Dermis blood vessel endothelial cell (primary cell): Measurements from ENCODE around the gene MPV17L2. TPM values are rescaled to one million over a fixed set of nuclear protein-coding genes. Genes with fewer than 3 reads are reported as not detected.
A peak's percentile ranks its signal among the peaks of the same experiment; 100 is the strongest.

Source experiments
- DNase-seq: peaks from one replicate; pipeline ENCODE4 v3.0.0; 2010
- total RNA-seq: library from RNA; depleted of rRNA; stranded (reverse); fragments of >200 nt; gene quantifications from 2 replicates; pipeline ENCODE4 v1.2.3, GENCODE V29; 2014

MPV17L2 gene
- total RNA-seq, 1 donor from 2014 or later = 15.3 TPM

DNA sequence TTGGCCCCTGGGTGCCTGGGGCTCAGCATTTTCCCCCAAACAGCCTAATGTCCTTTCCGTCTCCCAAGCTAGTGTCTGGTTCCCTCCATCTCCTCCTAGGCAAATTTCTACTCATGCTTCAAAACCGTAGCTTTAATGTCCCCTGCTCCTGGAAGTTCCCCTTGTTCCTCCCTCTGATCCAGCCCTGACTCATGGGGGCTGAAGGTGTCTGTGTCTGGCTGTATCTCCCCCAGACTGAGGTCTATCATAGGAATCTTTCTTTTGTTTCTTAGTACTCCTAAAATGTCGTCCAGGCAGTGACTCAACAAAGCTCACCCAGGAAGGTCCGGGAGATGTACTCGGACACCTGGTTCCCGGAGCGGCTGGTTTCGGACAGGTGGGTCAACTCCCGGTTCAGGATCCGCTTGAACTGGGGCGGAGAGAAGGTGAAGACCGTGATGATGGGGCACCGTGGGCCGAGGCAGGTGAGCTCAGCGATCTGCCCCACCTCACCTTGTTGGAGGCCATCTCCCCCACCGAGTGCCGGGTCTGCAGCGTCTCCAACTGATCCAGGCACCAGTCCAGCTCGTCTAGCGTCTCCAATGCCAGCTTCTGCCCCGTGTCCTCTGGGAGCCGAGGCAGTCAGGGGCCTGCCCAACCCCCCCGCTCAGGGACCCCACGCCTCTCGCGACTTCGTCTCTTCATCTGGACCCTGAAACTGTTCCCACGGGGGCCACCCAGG lies 27.1 kb downstream of the MPV17L2 start:
- no peak for DNase-seq

DNA sequence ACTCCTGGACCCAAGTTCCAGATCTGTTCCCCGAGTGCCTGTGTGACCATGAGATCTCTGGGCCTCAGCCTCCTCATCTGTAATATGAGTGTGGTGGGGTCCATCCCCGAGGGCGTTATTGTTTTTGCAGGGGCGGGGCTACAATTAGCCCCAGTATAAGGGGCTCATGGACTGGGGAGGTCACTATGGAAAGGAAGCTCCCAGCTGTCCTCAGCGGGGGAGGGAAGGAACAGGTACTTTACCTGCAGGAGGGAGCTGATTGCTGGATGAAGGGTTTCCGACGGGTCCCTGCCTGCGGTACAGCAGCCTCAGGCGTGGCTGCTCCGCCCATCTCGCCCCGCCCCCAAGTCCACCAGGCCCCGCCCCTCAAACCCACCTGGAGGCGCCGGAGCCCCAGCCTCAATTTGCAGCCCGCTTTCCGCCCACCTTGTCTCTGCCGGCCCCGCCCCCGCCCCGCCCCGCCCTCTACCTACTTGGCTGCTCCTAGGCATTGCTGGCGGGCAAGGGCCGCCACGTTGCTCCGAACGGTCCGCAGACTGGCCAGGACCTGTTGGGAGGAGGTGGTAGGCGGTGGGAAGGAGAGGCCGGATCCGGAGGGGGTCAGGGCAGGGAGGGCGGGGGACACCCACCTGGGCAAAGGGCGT lies 27.7 kb downstream of the MPV17L2 start:
- DNase-seq = no peak

DNA sequence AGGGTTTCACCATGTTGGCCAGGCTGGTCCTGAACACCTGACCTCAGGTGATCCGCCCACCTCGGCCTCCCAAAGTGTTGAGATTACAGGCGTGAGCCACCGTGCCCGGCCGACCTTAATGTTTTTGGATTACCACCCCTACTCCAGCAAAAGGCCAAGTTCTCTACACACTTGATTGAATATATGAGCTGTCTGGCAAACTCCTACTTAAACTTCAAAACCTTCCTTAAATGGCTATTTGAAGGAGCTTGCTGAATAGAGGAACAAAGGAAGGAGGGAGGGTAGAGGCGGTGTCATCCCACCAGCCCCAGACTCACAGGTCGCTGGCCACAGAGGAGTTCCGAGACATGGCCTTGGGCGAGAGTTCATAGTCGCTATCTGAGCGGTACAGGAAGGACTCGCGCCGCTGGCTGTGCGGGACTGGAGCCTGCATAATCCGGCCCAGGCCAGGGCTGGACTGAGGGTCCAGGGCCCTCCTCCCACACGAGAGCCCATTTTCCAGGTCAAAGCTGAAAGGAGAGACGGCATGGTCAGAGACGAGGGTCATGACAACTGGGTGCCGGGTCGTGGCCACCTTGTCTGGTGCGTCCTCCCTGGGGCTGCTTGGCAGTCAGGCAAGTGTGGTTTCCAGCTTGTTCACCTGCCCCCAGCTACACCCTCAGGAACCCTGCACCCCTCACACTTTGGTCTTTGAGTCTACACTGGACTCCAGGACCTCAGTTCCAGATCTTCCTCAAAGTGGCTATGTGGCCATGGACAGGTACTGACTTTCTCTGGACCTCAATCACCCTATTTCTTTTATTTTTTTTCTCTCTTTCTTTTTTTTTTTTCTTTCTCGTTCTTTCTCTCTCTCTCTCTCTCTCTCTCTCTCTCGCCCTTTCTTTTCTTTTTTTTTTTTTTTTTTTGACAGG lies 29.1 kb downstream of the MPV17L2 start:
- no peak for DNase-seq

DNA sequence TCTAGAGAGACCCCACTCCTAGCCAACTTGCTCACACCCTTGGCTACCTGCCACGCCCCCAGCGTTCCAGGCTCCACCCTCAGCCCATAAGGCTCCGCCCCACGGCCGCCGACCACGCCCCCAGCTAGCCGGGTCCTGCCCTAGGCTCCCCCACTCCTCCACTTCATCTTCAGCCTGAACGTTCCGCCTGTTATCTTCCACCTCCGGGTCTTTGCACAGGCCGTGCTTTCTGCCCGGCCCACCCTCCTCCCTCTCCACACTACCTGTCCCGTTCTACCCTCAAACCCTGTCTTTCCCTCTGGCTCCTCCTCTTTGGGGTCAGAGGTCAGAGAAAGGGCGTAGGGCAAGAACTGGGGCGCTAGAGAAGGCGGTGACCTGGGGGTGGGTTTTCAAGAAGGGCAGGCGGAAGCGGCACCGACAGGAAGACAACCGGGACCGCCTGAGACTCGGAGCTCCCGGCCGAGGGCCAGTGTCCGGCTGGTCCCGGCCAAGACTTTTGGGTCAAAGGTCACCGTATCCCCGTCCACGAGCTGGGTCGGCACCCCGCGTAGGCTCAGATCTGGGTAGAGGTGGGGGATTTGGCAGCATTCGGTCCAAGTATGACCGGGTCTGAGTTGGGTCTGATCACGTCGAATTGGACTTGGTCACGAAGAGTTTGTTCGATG lies 31.0 kb downstream of the MPV17L2 start:
- peak; percentile 33 for DNase-seq

DNA sequence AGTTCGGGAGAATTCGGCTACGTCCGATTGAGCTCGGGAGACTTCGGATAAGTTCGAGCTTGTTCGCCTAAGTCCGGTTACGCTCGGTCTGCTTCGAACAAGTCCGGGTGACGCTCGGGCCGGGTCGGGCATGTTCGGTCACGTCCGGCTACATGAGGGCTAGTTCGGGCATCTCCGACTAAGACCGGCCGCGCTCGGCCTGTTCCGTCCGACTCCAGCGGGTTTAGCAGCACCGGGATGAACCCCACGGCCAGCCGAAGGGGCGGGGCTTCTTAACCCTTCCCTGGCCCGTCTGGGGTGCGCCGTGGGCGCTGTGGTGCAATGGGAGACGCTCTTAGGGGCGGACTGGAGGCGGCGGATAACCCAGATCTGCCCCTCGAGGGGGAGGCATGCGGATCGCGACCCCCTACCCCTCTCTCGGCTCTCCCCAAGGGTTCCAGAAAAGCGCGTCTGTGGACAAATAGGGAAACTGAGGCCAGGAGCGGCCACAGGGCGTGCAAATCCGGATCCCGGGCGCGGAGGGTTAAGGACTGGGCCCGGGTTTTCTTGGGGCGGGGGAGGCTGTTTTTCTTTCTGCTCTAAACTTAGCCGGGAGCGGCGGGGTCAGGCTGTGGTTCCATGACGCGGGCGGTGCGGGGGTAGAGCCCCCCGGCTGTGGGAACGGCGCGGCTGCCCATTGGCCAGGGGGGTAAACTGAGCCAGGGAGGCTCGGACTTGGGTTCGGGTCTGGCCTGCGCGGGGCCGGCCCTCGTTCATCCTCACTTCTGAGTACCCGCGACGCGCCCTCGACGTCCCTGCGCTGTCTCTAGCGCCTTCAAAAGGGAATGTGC lies 31.7 kb downstream of the MPV17L2 start:
- peak; percentile 100 for DNase-seq

DNA sequence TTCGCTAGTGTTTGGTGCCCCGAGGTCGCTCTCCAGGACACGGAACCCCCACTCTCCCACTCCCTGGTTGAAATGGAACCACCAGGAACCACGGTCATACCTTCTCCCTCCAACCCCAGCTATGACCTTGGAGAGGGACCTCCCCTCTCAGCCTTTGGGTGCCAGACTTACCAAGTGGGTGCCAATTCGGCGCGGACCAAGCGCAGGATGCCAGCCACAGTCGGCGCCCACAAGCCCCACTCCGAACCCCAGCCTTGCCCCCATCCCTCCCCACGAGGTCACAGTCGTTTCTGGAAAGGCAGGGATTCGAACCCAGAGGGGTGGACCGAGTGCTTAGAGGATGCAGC lies 32.3 kb downstream of the MPV17L2 start:
- DNase-seq = no peak

DNA sequence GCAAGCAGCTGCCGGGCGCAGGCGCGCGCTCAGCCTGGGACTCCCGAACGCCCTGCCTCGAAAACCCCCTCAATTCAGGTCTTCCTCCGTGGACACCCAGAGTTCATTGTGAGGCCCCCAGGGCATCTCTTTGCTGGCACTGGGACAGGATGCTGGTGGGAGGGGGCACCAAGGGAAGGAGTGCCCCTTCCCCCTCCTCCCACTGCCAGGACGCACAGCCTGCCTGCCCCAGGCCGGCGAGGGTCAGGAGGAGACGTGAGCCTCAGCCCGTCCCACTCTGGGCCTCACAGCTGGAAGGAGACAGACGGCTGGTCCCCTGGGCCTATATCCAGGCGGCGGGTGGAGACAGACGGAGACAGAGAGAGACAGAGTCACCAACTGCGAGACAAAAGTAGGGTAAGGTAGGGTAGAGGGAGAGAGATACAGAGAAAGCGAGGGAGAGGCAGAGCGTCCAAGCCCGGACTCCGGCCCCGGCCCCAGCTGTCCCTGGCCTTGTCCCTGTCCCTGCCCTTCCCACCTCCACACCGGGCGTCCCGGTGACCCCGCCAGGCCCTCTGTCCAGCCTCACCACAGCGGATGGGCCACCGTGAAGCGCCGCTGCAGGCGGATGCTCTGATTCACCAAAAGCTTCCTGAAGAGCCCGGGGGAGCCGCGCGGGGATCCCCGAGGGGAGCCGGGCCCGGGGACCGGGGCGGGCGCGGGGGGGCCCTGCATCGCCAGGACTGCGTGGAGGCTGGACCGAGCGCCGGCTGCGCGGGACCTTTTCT lies 32.9 kb downstream of the MPV17L2 start, which contains the start of gene PDE4C:
Gene PDE4C, minus strand, starts transcription at position 737 of the 767 bp plus-strand sequence. Its CDS starts 23 bp downstream, at position 714.
- DNase-seq = peak; percentile 39

DNA sequence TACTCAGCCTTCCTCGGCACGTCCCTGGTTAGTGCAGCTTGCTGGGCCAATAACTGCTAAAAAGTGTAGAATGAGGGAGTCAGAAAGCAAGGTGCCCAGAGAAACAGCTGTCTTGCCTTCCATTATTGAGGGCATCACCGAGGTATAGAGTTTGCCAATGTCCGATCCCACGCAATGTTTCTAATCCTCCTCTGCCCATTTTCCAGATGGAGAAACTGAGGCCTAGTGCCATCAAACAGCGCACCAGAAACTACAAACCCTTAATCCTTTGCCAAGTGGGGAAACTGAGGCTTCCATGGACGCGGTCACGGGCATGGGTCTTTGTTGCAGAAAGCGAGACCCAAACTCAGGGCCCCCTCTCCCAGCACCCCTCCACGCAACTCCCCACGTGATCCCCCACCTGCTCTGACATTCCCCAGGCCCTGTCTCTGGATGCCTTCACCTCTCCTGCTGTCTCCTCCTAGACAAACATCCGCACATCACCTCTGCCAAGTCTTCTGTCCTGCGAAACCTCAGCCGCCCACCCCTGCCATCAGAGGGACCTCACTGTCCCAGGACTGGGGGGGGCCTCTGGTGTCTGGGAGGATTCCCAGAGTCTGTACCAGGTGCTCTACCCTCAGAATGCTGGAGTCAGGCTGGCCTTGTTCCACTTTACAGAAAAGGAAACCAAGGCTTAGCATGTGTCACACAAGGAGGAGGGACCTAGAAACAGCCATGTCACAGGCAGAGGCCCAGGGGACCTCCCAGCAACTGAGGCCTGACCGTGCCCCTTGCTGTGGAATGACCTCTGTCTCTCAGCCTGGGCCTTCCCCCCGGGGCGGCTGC lies 34.1 kb downstream of the MPV17L2 start:
- no peak for DNase-seq

DNA sequence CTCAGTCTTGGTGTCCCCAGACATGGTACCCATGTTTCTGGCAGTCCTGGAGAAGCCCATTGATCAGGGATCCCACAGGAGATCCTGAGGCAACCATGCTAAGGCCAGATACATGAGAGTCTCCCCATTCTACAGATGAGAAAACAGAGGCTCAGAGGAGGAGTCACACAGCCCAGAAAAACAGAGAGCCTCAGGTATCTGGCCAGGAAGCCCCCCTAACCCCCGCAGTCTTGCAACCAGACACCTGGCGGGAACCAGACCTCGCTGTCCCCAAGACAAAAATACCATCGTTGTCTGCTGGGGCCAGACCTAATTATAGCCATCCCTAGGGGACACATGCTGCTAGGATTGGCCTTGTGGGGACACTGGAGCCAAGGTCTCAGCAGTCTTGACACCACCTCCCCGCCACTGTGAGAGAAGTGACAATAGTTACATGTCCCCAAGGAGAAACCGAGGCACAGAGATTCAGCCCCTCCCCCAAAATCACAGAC lies 34.8 kb downstream of the MPV17L2 start:
- no peak for DNase-seq

DNA sequence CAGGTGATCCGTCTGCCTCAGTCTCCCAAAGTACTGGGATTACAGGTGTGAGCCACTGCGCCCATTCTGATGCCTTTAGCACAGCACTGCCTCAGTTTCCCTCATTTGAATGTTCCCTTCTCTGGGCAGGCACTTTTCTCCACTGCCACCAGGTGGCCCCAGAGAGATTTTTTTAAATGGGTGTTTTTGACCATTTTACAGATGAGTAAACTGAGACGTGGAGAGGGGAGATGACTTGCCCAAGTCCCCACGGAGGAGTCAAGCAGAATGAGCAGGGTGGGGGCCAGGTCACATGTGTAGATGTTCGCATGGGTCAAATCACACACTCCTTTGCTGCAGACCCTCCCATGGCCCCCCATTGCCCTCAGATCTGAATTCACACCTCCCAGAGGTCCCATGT lies 36.5 kb downstream of the MPV17L2 start:
- DNase-seq = no peak

DNA sequence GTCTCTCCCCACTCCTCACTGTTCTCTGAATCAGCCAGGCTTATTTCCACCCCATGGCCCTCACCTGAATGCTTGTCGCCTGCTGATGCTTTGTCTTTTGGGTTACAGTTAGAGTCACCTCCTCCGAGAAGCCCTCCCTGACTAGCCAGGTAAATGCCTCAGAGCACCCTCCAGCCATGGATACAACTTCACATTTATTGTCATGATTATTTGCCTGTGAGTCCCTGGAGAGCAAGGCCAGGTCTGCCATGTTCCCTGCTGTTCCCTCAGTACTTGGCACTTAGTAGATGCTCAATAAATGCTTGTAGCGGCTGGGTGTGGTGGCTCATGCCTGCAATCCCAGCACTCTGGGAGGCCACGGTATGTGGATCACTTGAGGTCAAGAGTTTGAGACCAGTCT lies 36.9 kb downstream of the MPV17L2 start:
- no peak for DNase-seq

DNA sequence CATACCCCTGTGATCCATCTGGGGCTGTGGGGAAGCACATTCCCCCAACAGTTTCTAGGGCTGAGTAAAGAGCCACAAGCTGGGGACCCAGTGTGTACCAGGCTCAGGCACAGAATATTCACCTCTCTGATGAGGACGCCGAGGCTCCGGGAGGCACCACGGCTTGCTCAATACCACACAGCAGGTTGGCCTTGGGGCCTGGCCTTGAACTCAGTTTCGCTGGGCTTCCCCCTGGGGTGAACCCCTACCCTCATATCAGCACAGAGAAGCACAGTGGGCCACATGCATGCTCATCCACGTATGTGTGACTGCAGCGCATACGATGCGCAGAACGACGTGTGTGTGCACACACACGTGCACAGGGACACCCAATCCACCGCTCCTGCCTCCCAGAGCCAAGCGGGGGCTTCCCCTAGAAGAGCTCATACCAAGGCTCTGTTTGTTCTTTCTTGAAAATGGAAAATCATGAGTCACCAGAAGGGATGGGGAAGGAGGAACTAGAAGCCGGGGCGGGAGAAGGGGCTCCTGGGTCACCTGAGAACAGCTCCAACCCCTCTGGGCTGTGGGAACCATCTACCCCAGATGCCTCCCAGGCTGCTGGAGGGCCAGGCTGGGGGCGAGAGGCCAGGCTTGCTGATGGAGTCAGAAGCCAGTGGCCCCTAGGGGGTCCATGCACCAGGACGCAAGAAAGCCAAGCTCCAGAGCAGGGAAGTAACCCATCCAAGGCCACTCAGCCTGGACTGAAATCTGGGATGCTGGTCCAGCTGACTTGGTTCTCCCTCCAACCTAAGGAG lies 38.1 kb downstream of the MPV17L2 start:
- DNase-seq = no peak

DNA sequence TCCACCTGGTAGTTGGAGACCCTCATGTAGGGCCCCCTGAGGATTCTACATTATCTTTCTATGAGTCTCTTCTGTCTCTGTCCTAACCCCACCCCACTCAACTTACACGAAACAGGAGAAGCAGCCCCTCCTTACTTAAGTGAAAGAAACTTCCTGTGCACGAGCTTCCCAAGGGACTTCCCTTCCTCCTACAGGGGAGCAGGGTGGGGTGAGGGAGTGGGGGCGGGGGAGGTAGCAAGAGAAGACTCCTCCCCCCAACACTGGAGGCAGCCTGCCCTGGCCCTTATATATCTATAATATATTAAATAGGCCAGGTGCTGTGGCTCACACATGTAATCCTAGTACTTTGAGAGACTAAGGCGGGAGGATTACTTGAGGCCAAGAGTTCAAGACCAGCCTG lies 38.8 kb downstream of the MPV17L2 start:
- no peak for DNase-seq

DNA sequence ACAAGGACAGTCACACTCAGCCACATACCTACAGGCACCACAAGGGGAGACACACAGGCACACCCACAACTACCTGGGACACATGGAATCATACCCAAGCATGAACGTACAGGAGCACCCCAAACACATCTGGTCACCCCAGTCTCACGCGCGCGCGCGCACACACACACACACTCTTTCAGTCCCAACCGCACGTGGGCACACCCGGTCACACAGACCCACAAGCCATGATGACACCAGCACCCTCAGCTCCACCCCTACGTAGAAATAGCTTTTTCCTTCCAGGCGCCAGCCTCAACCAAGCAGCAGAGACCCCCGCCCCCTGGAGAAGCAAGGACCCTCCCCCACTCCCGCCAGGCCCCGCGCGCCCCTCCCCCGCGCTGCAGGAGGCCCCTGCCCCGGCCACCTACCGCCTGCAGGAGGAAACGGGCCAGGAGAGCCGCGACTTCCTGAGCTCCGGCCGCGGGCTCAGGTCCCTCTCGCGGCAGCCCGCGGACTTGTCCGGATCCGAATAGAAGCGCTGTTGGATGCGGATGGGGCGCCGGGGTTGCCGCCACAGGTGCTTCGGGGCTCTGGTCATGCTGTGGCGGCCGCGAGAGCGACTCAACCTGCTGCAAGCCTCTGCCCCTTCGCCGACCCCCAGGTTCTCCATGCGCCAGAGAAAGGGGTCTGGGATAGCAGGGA lies 39.7 kb downstream of the MPV17L2 start:
- no peak for DNase-seq

DNA sequence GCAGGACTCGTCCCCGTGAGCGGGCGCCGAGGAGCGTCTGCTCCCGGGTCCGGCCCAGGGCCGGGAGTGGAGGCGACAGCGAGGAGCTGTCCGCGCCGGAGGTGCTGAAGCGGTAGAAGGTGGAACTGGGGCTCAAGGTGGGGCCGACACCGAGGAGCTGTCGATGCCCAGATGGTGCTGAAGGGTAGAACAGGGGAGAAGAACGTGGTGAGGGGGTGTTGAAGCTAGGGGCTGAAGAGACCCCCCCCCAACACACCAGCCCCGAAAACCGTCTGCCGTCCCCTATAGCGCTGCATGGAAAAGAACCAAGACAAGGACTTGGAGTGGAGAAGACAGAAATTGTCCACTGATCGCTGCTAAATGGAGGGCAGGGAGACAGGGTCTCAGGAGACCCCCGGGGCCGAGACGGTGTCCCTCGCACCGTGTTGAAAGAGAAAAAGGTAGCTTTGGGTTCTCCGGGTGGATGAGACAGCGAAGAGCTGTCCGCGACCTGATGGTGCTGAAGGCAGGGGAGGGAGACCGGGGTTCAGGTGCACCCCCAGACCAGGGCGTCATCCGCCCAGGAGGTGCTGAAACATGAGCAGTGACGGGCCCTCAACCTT lies 40.3 kb downstream of the MPV17L2 start:
- peak; percentile 58 for DNase-seq

DNA sequence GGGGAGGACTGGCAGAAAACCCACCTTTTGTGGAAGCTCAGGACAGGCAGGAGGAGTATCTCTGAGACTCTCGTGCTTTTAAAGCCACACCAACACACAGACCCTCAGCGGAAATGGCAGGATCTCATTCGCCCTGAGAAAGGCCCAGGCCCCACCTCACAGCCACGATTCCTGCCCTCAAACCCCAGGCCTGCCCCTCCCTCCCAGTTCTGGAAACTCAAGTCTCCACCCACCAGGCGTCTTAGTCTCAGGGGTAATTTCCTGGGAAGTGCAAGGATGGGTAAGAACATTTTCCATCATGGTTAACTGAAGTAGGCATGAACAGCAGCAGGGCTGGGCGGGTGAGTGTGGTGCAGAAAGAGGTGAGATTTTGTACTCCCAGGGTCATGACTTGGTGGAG lies 41.2 kb downstream of the MPV17L2 start:
- DNase-seq = no peak

DNA sequence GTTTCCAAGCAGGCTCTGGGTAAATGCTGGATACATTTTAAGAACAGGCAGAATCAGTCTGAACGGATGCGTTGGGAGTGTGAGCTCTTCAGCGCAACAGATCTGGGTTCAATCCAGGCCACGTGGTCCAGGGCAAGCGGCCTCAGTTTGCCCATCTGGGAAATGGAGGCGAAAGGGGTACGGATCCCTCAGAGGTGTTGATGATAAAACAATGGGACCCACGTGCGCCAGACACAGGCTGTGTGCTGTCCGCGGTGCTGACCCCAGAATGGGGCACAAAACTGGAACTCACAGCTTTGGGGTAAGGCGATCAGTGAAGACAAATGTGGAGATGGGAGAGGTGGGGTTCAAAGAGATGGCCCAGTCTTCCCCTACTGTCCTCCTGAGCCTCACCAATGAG lies 46.3 kb downstream of the MPV17L2 start:
- peak; percentile 34 for DNase-seq

DNA sequence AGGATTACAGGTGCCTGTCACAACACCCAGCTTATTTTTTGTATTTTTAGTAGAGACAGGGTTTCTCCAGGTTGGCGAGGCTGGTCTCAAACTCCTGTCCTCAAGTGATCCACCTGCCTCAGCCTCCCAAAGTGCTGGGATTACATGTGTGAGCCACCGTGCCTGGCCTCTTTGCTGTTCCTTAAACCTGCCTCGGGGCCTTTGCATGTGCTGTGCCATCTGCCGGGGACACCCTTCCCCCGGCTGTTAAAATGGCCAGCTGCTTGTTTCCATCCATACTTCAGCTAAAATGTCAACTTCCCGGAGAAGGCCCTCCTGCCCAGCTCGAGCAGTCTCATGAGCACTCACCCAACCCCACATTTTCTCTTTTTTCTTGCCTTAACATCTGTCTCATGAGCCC lies 52.3 kb downstream of the MPV17L2 start:
- DNase-seq = no peak
